ENCODE data around the gene MAP3K5.

MAP3K5 gene

DNA sequence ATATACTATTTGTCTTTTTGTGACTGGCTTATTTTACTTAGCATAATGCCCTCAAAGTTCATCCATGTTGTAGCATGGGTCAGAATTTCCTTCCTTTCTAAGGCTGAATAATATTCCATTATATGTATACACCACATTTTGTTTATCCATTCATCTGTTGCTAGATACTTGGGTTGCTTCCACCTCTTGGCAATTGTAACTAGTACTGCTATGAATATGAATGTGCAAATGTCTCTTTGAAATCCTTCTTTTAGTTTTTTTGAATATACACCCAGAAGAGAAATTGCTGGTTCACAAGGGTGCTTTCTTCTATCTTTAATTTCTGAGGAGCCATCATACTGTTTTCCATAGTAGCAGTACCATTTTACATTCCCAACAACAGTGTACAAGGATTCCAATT, 220.8 kb downstream of the MAP3K5 start:
- no peak overlapping the region for H4K8ac ChIP-seq (ENCODE audit: low read depth, low read length)
- no peak overlapping the region for H2BK120ac ChIP-seq (ENCODE audit: low read depth, low read length)
- H3K4ac ChIP-seq (ENCODE audit: low read depth, low read length), result no peak overlapping the region
- no peak overlapping the region for H3K4me3 ChIP-seq (ENCODE audit: low read length)
- H3K9ac ChIP-seq (ENCODE audit: low read length), result no peak overlapping the region
- no peak overlapping the region for H3K4me2 ChIP-seq (ENCODE audit: low read length)
- no peak overlapping the region for H4K5ac ChIP-seq (ENCODE audit: low read length)
- no peak overlapping the region for H2AK5ac ChIP-seq (ENCODE audit: low read length)
- H3K36me3 ChIP-seq (ENCODE audit: control insufficient read depth, insufficient read depth, low read length), result no peaks in the 10 kb centered on the region
- H3K23ac ChIP-seq (ENCODE audit: low read length), result no peak overlapping the region
- DNase-seq, result no peak
- H3K27me3 ChIP-seq (ENCODE audit: insufficient read depth, low read length, poor library complexity), result no peaks in the 10 kb centered on the region
- no peak overlapping the region for H2BK5ac ChIP-seq (ENCODE audit: low read length)
- no peaks in the 10 kb centered on the region for H3K4me1 ChIP-seq (ENCODE audit: control insufficient read depth, low read depth, low read length)
- no peak overlapping the region for H3K56ac ChIP-seq (ENCODE audit: low read length)
- H3K18ac ChIP-seq (ENCODE audit: low read length), result no peak overlapping the region
- H3K79me2 ChIP-seq (ENCODE audit: control insufficient read depth, insufficient read depth, low read length), result no peaks in the 10 kb centered on the region
- H3K27ac ChIP-seq (ENCODE audit: low read depth, low read length), result no peak overlapping the region
- H3K79me1 ChIP-seq (ENCODE audit: low read length), result no peaks in the 10 kb centered on the region
- no peak overlapping the region for H2BK15ac ChIP-seq (replicated peaks; ENCODE audit: low read depth)

DNA sequence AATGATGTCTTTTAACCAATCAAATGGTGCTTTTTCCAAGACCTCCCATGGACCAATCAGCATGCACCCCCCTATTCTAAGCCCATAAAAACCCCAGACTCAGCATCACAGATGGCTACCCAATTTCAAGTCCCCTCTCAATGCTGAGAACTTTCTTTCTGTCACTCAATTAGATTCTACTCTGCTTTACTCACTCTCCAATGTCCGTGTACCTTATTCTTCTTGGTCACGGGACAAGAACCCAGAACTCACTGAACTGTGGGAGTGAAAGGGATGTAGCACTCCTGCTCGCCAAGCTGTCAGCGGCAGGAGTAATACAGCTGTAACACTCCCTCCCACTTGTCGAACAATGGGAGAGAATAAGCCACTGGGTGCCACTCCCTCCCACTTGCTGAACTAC, 221.2 kb downstream of the MAP3K5 start:
- DNase-seq, result peak; percentile 18
- Histone ChIP-seq H4K8ac (ENCODE audit: low read depth, low read length) (no peak overlapping the region), H3K79me1 (ENCODE audit: low read length) (no peaks in the 10 kb centered on the region), H3K18ac (ENCODE audit: low read length) (no peak overlapping the region), H3K36me3 (ENCODE audit: control insufficient read depth, insufficient read depth, low read length) (no peaks in the 10 kb centered on the region), H2AK5ac (ENCODE audit: low read length) (no peak overlapping the region), H3K56ac (ENCODE audit: low read length) (no peak overlapping the region), H4K5ac (ENCODE audit: low read length) (no peak overlapping the region), H3K27ac (ENCODE audit: low read depth, low read length) (no peak overlapping the region), H3K4me1 (ENCODE audit: control insufficient read depth, low read depth, low read length) (no peaks in the 10 kb centered on the region), H2BK15ac (replicated peaks; ENCODE audit: low read depth) (no peak overlapping the region), H3K4me3 (ENCODE audit: low read length) (no peak overlapping the region), H3K4me2 (ENCODE audit: low read length) (no peak overlapping the region), H3K79me2 (ENCODE audit: control insufficient read depth, insufficient read depth, low read length) (no peaks in the 10 kb centered on the region), H3K27me3 (ENCODE audit: insufficient read depth, low read length, poor library complexity) (no peaks in the 10 kb centered on the region), H2BK5ac (ENCODE audit: low read length) (no peak overlapping the region), H3K4ac (ENCODE audit: low read depth, low read length) (no peak overlapping the region), H3K23ac (ENCODE audit: low read length) (no peak overlapping the region), H3K9ac (ENCODE audit: low read length) (no peak overlapping the region), H2BK120ac (ENCODE audit: low read depth, low read length) (no peak overlapping the region)
- WGBS (ENCODE audit: extremely low coverage, insufficient coverage, low lambda C conversion rate), result no CpG with 5 or more reads among the region's 5 CpGs

DNA sequence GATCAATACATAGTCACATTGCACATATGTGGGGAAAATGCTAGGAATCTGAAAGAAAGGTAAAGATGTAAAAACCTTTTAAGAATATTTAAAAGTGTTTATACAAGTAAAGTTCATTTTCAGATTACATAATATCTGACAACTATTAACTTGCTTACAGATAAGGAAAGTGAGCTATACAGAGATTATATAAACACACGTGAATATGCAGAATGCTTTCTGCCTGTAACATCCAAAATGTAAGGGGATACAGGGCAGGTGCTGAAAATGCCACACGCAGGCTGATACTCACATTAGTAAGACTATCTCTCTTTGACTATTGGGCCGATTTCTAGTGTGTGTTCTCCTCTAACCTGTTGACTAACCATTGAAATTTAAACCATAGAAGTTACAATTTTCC, 224.1 kb downstream of the MAP3K5 start:
- no CpG with 5 or more reads among the region's 3 CpGs for WGBS (ENCODE audit: extremely low coverage, insufficient coverage, low lambda C conversion rate)
- Histone ChIP-seq H3K79me1 (ENCODE audit: low read length) (no peaks in the 10 kb centered on the region), H3K4me3 (ENCODE audit: low read length) (no peak overlapping the region), H3K27ac (ENCODE audit: low read depth, low read length) (no peak overlapping the region), H3K18ac (ENCODE audit: low read length) (no peak overlapping the region), H2BK5ac (ENCODE audit: low read length) (no peak overlapping the region), H3K4me1 (ENCODE audit: control insufficient read depth, low read depth, low read length) (no peaks in the 10 kb centered on the region), H3K23ac (ENCODE audit: low read length) (no peak overlapping the region), H3K27me3 (ENCODE audit: insufficient read depth, low read length, poor library complexity) (no peaks in the 10 kb centered on the region), H3K4ac (ENCODE audit: low read depth, low read length) (no peak overlapping the region), H2BK120ac (ENCODE audit: low read depth, low read length) (no peak overlapping the region), H3K36me3 (ENCODE audit: control insufficient read depth, insufficient read depth, low read length) (no peaks in the 10 kb centered on the region), H2AK5ac (ENCODE audit: low read length) (no peak overlapping the region), H3K4me2 (ENCODE audit: low read length) (no peak overlapping the region), H3K9ac (ENCODE audit: low read length) (no peak overlapping the region), H4K5ac (ENCODE audit: low read length) (no peak overlapping the region), H3K79me2 (ENCODE audit: control insufficient read depth, insufficient read depth, low read length) (no peaks in the 10 kb centered on the region), H3K56ac (ENCODE audit: low read length) (no peak overlapping the region), H2BK15ac (replicated peaks; ENCODE audit: low read depth) (no peak overlapping the region), H4K8ac (ENCODE audit: low read depth, low read length) (no peak overlapping the region)
- DNase-seq, result no peak

DNA sequence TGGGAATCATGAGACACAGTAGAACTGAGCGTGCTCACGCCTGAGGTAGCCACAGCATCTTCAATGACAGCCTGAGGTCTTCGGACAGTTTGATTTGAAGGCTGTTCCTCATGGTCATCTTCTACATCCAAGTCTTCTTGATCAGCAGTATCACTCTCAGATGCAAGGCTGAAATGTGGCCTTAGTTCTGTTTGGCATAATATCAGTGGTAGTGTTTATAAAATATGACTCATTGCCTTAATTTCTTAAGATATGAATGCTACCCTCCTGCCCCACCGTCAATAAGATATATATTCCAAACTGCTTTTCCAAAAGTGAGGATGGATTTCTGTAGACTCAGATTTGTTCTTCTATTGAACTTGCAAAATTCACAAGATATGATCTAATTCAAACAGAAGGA, 224.6 kb downstream of the MAP3K5 start:
- Histone ChIP-seq H3K23ac (ENCODE audit: low read length) (no peak overlapping the region), H3K36me3 (ENCODE audit: control insufficient read depth, insufficient read depth, low read length) (no peaks in the 10 kb centered on the region), H3K4ac (ENCODE audit: low read depth, low read length) (peak overlapping the region; percentile 55), H2BK120ac (ENCODE audit: low read depth, low read length) (no peak overlapping the region), H3K4me2 (ENCODE audit: low read length) (no peak overlapping the region), H3K79me2 (ENCODE audit: control insufficient read depth, insufficient read depth, low read length) (no peaks in the 10 kb centered on the region), H3K27ac (ENCODE audit: low read depth, low read length) (no peak overlapping the region), H3K27me3 (ENCODE audit: insufficient read depth, low read length, poor library complexity) (no peaks in the 10 kb centered on the region), H3K18ac (ENCODE audit: low read length) (no peak overlapping the region), H2AK5ac (ENCODE audit: low read length) (no peak overlapping the region), H3K4me3 (ENCODE audit: low read length) (no peak overlapping the region), H4K5ac (ENCODE audit: low read length) (no peak overlapping the region), H3K56ac (ENCODE audit: low read length) (no peak overlapping the region), H3K79me1 (ENCODE audit: low read length) (no peaks in the 10 kb centered on the region), H4K8ac (ENCODE audit: low read depth, low read length) (no peak overlapping the region), H3K9ac (ENCODE audit: low read length) (no peak overlapping the region), H2BK15ac (replicated peaks; ENCODE audit: low read depth) (no peak overlapping the region), H2BK5ac (ENCODE audit: low read length) (no peak overlapping the region), H3K4me1 (ENCODE audit: control insufficient read depth, low read depth, low read length) (no peaks in the 10 kb centered on the region)
- DNase-seq, result no peak
- no CpG with 5 or more reads among the region's 4 CpGs for WGBS (ENCODE audit: extremely low coverage, insufficient coverage, low lambda C conversion rate)

DNA sequence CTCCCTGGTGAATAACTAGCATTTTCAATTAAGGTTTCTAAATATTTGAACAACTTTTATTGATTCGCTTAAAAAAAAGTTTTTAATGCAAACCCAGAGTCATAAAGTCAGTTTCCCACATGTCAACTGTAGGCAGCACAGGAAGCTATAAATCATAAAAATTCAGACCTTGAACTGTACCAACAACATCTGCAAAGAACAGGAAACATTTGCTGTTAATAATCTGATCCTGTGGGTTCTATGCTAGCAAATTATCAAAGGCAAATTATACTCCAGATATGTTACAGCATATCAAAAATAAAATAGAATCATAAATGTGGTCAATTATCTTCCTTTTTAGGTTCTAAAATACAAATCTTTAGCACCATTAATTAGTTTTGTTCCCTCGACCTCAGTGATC, 225.4 kb downstream of the MAP3K5 start:
- no peak overlapping the region for H3K4ac ChIP-seq (ENCODE audit: low read depth, low read length)
- no peak overlapping the region for H2BK120ac ChIP-seq (ENCODE audit: low read depth, low read length)
- H3K79me1 ChIP-seq (ENCODE audit: low read length), result no peaks in the 10 kb centered on the region
- no peaks in the 10 kb centered on the region for H3K36me3 ChIP-seq (ENCODE audit: control insufficient read depth, insufficient read depth, low read length)
- DNase-seq, result no peak
- no peaks in the 10 kb centered on the region for H3K27me3 ChIP-seq (ENCODE audit: insufficient read depth, low read length, poor library complexity)
- H3K9ac ChIP-seq (ENCODE audit: low read length), result no peak overlapping the region
- no peak overlapping the region for H4K5ac ChIP-seq (ENCODE audit: low read length)
- no peak overlapping the region for H2BK15ac ChIP-seq (replicated peaks; ENCODE audit: low read depth)
- no peak overlapping the region for H2BK5ac ChIP-seq (ENCODE audit: low read length)
- H3K4me1 ChIP-seq (ENCODE audit: control insufficient read depth, low read depth, low read length), result no peaks in the 10 kb centered on the region
- no peak overlapping the region for H3K56ac ChIP-seq (ENCODE audit: low read length)
- no peak overlapping the region for H3K23ac ChIP-seq (ENCODE audit: low read length)
- WGBS (ENCODE audit: extremely low coverage, insufficient coverage, low lambda C conversion rate), result no CpG with 5 or more reads among the region's 2 CpGs
- no peak overlapping the region for H3K4me3 ChIP-seq (ENCODE audit: low read length)
- H3K18ac ChIP-seq (ENCODE audit: low read length), result no peak overlapping the region
- no peak overlapping the region for H3K27ac ChIP-seq (ENCODE audit: low read depth, low read length)
- no peaks in the 10 kb centered on the region for H3K79me2 ChIP-seq (ENCODE audit: control insufficient read depth, insufficient read depth, low read length)
- H3K4me2 ChIP-seq (ENCODE audit: low read length), result no peak overlapping the region
- no peak overlapping the region for H4K8ac ChIP-seq (ENCODE audit: low read depth, low read length)
- no peak overlapping the region for H2AK5ac ChIP-seq (ENCODE audit: low read length)

DNA sequence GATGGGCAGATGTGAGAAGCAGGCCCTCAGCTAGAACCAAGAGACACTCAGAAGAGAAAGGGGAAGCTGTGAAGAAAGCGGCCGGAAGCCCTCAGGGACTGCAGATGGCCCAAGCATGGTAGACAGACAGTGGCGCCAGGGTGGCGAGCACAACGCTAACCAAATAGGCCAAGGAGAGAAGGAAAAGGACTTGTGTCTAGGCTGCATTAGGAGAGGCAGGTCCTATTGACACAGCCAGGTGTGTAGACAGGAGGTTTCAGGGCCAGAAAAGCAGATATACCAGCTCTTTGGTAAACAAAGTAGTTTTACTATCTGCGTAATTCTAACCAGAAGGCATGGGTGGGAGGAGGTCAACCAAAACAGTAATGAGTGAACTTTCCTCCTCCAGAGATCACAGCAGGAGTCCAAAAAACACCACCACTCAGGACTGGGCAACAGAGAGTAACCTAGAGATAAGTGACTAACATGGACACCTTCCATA, 226.2 kb downstream of the MAP3K5 start:
- Histone ChIP-seq H3K79me2 (ENCODE audit: control insufficient read depth, insufficient read depth, low read length) (no peaks in the 10 kb centered on the region), H2AK5ac (ENCODE audit: low read length) (no peak overlapping the region), H3K9ac (ENCODE audit: low read length) (no peak overlapping the region), H4K8ac (ENCODE audit: low read depth, low read length) (no peak overlapping the region), H2BK120ac (ENCODE audit: low read depth, low read length) (no peak overlapping the region), H2BK15ac (replicated peaks; ENCODE audit: low read depth) (no peak overlapping the region), H3K4ac (ENCODE audit: low read depth, low read length) (no peak overlapping the region), H3K36me3 (ENCODE audit: control insufficient read depth, insufficient read depth, low read length) (no peaks in the 10 kb centered on the region), H3K79me1 (ENCODE audit: low read length) (no peaks in the 10 kb centered on the region), H3K4me2 (ENCODE audit: low read length) (no peak overlapping the region), H3K4me3 (ENCODE audit: low read length) (no peak overlapping the region), H3K4me1 (ENCODE audit: control insufficient read depth, low read depth, low read length) (no peaks in the 10 kb centered on the region), H3K56ac (ENCODE audit: low read length) (no peak overlapping the region), H4K5ac (ENCODE audit: low read length) (no peak overlapping the region), H3K23ac (ENCODE audit: low read length) (no peak overlapping the region), H3K27ac (ENCODE audit: low read depth, low read length) (no peak overlapping the region), H2BK5ac (ENCODE audit: low read length) (no peak overlapping the region), H3K18ac (ENCODE audit: low read length) (no peak overlapping the region), H3K27me3 (ENCODE audit: insufficient read depth, low read length, poor library complexity) (no peaks in the 10 kb centered on the region)
- no CpG with 5 or more reads among the region's 6 CpGs for WGBS (ENCODE audit: extremely low coverage, insufficient coverage, low lambda C conversion rate)
- no peak for DNase-seq
